ENCODE results near the gene SLC8B1. TPM values are rescaled to one million over a fixed set of nuclear protein-coding genes. Genes with fewer than 3 reads are reported as not detected.
A peak's percentile ranks its signal among the peaks of the same experiment; 100 is the strongest.

SLC8B1 gene
- total RNA-seq, 4 donors from 2014 or later, result 20.9 to 44.2 (median 29.8) TPM

DNA sequence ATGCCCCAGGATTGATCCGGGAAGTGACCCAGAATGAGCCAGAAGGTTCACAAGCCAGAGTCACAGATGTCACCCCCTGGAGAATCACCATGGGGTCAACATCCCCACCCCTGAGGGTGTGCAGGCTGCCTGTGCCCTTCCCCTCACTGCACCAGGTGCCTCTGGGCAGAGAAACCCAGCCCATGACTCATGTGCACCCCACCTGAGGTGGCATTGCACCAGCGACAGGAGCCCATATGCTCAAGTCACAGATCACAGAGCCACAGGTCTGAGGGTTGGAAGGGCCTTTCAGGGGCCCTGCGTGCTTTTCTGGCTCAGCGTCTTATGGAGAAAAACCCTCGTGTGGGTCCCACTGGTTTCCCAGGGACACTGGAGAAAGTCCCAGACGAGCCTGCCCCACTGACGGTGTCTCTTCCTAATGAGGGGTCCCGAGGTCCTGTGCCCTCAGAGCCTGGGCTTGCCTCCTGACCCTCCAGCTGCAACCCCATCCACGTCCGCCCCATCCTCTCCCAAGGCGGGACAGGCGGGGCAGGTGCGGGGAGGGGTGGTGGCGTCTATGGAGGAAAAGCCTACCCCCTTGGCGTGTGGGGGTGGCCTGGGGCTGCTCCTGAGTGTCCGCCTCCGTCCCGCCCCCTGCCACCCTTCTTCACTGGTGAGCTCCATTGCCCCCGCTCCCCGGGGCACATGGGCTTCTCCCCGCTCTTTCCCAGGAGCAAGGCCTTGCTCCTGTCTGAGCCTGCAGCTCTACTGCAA lies 47.6 kb downstream of the SLC8B1 start:
- H3K27me3 ChIP-seq, result no peaks in the 10 kb centered on the region
- no peak overlapping the region for H3K4me3 ChIP-seq
- WGBS, 2 donors (ENCODE audit: low coverage in 1 of 2), result 90% methylated on average over 6 of the region's 21 CpGs; no CpG with 5 or more reads in 1 of the 2 donors
- no peak overlapping the region for H3K27ac ChIP-seq
- no peaks in the 10 kb centered on the region for H3K9me3 ChIP-seq
- no peak for ATAC-seq
- no peaks in the 10 kb centered on the region for H3K4me1 ChIP-seq
- peaks cover 0 to 100% of the 10 kb centered on the region in 2 donors for H3K36me3 ChIP-seq
- TF ChIP-seq POLR2A (IDR thresholded peaks at IDR 0.05) (no peak), POLR2AphosphoS5 (IDR thresholded peaks at IDR 0.05) (no peak), EP300 (IDR thresholded peaks at IDR 0.05) (no peak)
- TF ChIP-seq, protein P1, sequence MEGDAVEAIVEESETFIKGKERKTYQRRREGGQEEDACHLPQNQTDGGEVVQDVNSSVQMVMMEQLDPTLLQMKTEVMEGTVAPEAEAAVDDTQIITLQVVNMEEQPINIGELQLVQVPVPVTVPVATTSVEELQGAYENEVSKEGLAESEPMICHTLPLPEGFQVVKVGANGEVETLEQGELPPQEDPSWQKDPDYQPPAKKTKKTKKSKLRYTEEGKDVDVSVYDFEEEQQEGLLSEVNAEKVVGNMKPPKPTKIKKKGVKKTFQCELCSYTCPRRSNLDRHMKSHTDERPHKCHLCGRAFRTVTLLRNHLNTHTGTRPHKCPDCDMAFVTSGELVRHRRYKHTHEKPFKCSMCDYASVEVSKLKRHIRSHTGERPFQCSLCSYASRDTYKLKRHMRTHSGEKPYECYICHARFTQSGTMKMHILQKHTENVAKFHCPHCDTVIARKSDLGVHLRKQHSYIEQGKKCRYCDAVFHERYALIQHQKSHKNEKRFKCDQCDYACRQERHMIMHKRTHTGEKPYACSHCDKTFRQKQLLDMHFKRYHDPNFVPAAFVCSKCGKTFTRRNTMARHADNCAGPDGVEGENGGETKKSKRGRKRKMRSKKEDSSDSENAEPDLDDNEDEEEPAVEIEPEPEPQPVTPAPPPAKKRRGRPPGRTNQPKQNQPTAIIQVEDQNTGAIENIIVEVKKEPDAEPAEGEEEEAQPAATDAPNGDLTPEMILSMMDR (IDR thresholded peaks at IDR 0.05), result no peak

DNA sequence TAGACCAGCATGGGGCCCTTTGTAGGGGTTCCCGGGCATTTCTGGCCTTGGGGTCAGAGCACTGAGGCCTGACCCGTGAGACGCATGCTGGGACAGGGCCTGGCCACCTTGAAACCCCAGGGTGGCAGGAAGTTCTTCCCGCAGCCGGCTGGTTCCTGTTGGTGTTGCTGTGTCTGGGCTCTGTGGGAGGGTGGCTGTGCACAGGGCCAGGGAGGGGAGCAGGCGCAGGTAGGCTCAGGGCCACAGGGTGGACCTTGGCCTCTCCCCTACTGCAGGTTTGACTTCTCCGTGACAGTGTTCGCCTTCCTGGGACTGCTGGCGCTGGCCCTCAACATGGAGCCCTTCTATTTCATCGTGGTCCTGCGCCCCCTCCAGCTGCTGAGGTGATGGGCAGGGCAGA lies 48.2 kb downstream of the SLC8B1 start:
- TF ChIP-seq EP300 (IDR thresholded peaks at IDR 0.05) (no peak), POLR2A (IDR thresholded peaks at IDR 0.05) (no peak), POLR2AphosphoS5 (IDR thresholded peaks at IDR 0.05) (no peak)
- TF ChIP-seq, protein P1 (IDR thresholded peaks at IDR 0.05), result no peak
- no peak overlapping the region for H3K27ac ChIP-seq
- H3K27me3 ChIP-seq, result no peaks in the 10 kb centered on the region
- no CpG with 5 or more reads among the region's 11 CpGs for WGBS, 2 donors (ENCODE audit: low coverage in 1 of 2)
- H3K4me1 ChIP-seq, result no peaks in the 10 kb centered on the region
- H3K36me3 ChIP-seq, result peaks cover 0 to 100% of the 10 kb centered on the region in 2 donors
- ATAC-seq, result no peak
- no peak overlapping the region for H3K4me3 ChIP-seq
- H3K9me3 ChIP-seq, result no peaks in the 10 kb centered on the region

DNA sequence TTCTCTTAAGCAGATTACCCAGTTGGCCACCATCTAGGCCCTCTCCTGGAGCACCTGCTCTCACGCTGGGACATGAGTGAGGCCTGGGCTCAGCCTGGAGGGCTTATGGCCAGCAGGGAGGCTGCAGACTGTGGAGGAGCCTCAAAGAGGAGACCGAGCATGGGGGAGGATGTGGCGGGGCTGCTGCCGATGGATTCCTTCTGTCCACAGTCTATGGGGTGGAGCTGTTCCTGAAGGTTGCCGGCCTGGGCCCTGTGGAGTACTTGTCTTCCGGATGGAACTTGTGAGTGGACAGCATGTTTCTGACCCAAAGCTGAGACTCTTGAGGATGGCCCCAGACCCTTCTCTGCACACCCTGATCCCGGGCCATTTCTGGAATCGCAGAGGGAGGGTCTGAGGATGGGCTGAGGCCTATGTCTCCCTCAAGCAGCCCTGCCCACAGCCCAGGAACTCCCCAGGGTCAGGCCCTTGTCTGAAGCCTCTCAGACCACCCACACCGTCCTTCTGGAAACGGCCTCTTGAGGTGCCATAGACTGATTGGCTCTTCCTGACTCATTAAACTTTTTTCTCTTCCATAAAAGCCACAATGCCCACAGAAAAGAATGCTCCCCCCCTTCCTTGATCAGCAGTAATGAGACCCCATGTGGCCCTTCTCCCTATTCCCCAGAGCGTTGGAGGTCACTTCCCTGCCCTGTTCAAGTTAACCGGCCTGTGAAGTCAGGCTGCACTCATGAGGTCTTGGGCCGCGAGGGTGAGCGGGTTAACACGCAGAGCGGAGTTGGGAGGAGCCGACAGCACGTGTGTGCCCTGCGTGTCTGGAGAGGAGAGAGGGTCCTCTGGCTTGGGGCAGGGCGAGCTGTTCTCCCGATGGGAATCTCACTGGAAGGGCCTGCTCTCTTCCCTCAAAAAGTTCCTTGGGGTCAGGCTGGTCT lies 49.0 kb downstream of the SLC8B1 start:
- no peak overlapping the region for H3K27ac ChIP-seq
- WGBS, 2 donors (ENCODE audit: low coverage in 1 of 2), result 84 to 88% methylated on average over 2 to 6 of the region's 22 CpGs
- no peaks in the 10 kb centered on the region for H3K27me3 ChIP-seq
- peak; percentile 27 for ATAC-seq
- H3K4me3 ChIP-seq, result no peak overlapping the region
- H3K36me3 ChIP-seq, result peaks cover 0 to 100% of the 10 kb centered on the region in 2 donors
- TF ChIP-seq POLR2AphosphoS5 (IDR thresholded peaks at IDR 0.05), result no peak
- TF ChIP-seq EP300 (IDR thresholded peaks at IDR 0.05), result no peak
- TF ChIP-seq, protein P1 (IDR thresholded peaks at IDR 0.05), result no peak
- TF ChIP-seq POLR2A (IDR thresholded peaks at IDR 0.05), result no peak
- no peaks in the 10 kb centered on the region for H3K4me1 ChIP-seq
- no peaks in the 10 kb centered on the region for H3K9me3 ChIP-seq

DNA sequence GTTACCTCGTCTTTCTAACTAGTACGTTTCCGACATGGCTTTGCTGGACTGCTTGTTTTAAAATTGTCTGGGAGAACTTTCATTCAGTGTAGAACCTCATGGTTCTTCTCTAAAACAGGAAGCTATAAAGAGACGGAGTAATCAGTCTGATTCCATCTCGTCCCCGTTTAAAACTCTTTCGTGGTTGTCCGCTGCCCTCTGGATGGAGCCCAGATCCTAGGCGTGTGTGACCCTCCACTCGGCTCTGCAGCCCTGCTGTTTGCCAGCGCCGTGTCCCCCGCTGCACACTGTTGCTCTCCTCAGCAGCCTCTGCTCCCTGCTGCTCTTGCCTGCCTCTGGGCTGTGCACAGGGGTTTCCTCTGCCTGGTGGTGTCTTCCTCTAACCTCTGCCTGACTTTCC lies 50.2 kb downstream of the SLC8B1 start:
- Histone ChIP-seq H3K27ac (no peak overlapping the region), H3K27me3 (no peaks in the 10 kb centered on the region), H3K9me3 (no peaks in the 10 kb centered on the region), H3K4me1 (no peaks in the 10 kb centered on the region), H3K4me3 (no peak overlapping the region), H3K36me3 (peaks cover 0 to 100% of the 10 kb centered on the region in 2 donors)
- TF ChIP-seq POLR2AphosphoS5 (IDR thresholded peaks at IDR 0.05) (no peak), POLR2A (IDR thresholded peaks at IDR 0.05) (no peak)
- TF ChIP-seq, protein P1 (IDR thresholded peaks at IDR 0.05), result no peak
- ATAC-seq, result no peak
- WGBS, 2 donors (ENCODE audit: low coverage in 1 of 2), result 74 to 76% methylated on average over 8 to 9 of the region's 13 CpGs
